IMR-90 (cell line): Measurements from ENCODE around the gene BRSK1. TPM values are rescaled to one million over a fixed set of nuclear protein-coding genes. Genes with fewer than 3 reads are reported as not detected.

Experiments
- ATAC-seq: fragments of 200-7000 bp; cut with Tn5 transposase; 2 replicates; pipeline ENCODE4 v1.9.1; 2020; ENCODE audit warnings: low read depth, mild to moderate bottlenecking, moderate library complexity
- BruUV-seq: library from RNA; stranded (reverse); fragments of 400-500 nt; replicated peaks from 2 replicates; lab custom pipeline; 2021; lab: Mats Ljungman, UMichigan
- CTCF ChIA-PET: fragments of 300-600 bp; formaldehyde crosslinking; extraction: SDS; loops from one replicate; lab custom pipeline; 2021; ENCODE audit warnings: antibody characterized with exemption; lab: Yijun Ruan, JAX
- POLR2A ChIA-PET: fragments of 300-600 bp; sonication (Branson Sonifier 250); formaldehyde crosslinking; loops from one replicate; lab custom pipeline; 2022; ENCODE audit warnings: antibody characterized with exemption; ENCODE audit not compliant: unreplicated experiment; lab: Charles Lee
- DNase-seq: peaks from one replicate; pipeline ENCODE4 v3.0.0; 2013
- H2AFZ ChIP-seq: replicated peaks from 2 replicates; pipeline ENCODE3; 2013; ENCODE audit warnings: low read length, mild to moderate bottlenecking; ENCODE audit not compliant: poor library complexity
- H2AK5ac ChIP-seq: 2 replicates; pipeline ENCODE4 v1.6.1; 2013; ENCODE audit warnings: low read depth, low read length, inconsistent platforms
- H2AK9ac ChIP-seq: replicated peaks from 2 replicates; pipeline ENCODE3; 2013; ENCODE audit warnings: mild to moderate bottlenecking, low read depth, low read length, moderate library complexity; ENCODE audit not compliant: poor library complexity
- H2BK120ac ChIP-seq: 2 replicates; pipeline ENCODE4 v1.6.1; 2013; ENCODE audit warnings: low read depth, low read length, inconsistent platforms
- H2BK15ac ChIP-seq: 3 replicates; pipeline ENCODE4 v1.6.1; 2013; ENCODE audit warnings: low read depth, low read length, inconsistent platforms
- H2BK20ac ChIP-seq: 2 replicates; pipeline ENCODE4 v1.6.1; 2013; ENCODE audit warnings: low read depth, mild to moderate bottlenecking, inconsistent platforms, low read length, moderate library complexity
- H2BK5ac ChIP-seq: 2 replicates; pipeline ENCODE4 v1.6.1; 2013; ENCODE audit warnings: mild to moderate bottlenecking, low read depth, low read length, inconsistent platforms; ENCODE audit not compliant: poor library complexity, severe bottlenecking
- H3K14ac ChIP-seq: replicated peaks from 2 replicates; pipeline ENCODE4 v1.6.1; 2013; ENCODE audit warnings: low read depth, low read length, inconsistent platforms
- H3K18ac ChIP-seq: 2 replicates; pipeline ENCODE4 v1.6.1; 2013; ENCODE audit warnings: low read depth, low read length, control low read depth
- H3K23ac ChIP-seq: 2 replicates; pipeline ENCODE4 v1.6.1; 2013; ENCODE audit warnings: low read depth, low read length, inconsistent platforms
- H3K27ac ChIP-seq: 2 replicates; pipeline ENCODE4 v1.5.1; 2013; ENCODE audit warnings: mild to moderate bottlenecking, control low read depth, low read length; ENCODE audit not compliant: insufficient read depth
- H3K27me3 ChIP-seq: 2 replicates; pipeline ENCODE4 v1.6.1; 2013; ENCODE audit warnings: low read length; ENCODE audit not compliant: control insufficient read depth, insufficient read depth
- H3K36me3 ChIP-seq: 2 replicates; pipeline ENCODE4 v1.6.1; 2013; ENCODE audit warnings: low read length, mixed read lengths; ENCODE audit not compliant: control insufficient read depth, insufficient read depth
- H3K4ac ChIP-seq: 2 replicates; pipeline ENCODE4 v1.6.1; 2013; ENCODE audit warnings: low read depth, low read length, inconsistent platforms
- H3K4me1 ChIP-seq: 2 replicates; pipeline ENCODE4 v1.6.1; 2013; ENCODE audit warnings: low read length, mixed read lengths; ENCODE audit not compliant: control insufficient read depth, insufficient read depth
- H3K4me2 ChIP-seq: 2 replicates; pipeline ENCODE4 v1.6.1; 2013; ENCODE audit warnings: low read depth, mild to moderate bottlenecking, control low read depth, low read length, moderate library complexity
- H3K4me3 ChIP-seq: 2 replicates; pipeline ENCODE4 v1.5.1; 2013; ENCODE audit warnings: low read depth, mild to moderate bottlenecking, control low read depth, low read length, moderate library complexity; ENCODE audit not compliant: insufficient read depth
- H3K56ac ChIP-seq: 2 replicates; pipeline ENCODE4 v1.6.1; 2013; ENCODE audit warnings: low read length, inconsistent platforms; ENCODE audit not compliant: insufficient read depth; ENCODE audit errors: extremely low read depth
- H3K79me1 ChIP-seq, 2 experiments: 2 replicates each; pipeline ENCODE4 v1.6.1; 2013; ENCODE audit warnings: low read length in 2 of 2, inconsistent platforms in 1 of 2, low read depth in 1 of 2
- H3K9ac ChIP-seq: 2 replicates; pipeline ENCODE4 v1.6.1; 2013; ENCODE audit warnings: low read depth, low read length, control low read depth
- H3K9me1 ChIP-seq: 2 replicates; pipeline ENCODE4 v1.6.1; 2013; ENCODE audit warnings: low read length, inconsistent platforms; ENCODE audit not compliant: insufficient read depth
- H3K9me3 ChIP-seq: 2 replicates; pipeline ENCODE4 v1.6.1; 2013; ENCODE audit warnings: low read length; ENCODE audit not compliant: control insufficient read depth, insufficient read depth
- H4K20me1 ChIP-seq: 2 replicates; pipeline ENCODE4 v1.6.1; 2013; ENCODE audit warnings: low read length, inconsistent platforms; ENCODE audit not compliant: insufficient read depth
- H4K5ac ChIP-seq: 2 replicates; pipeline ENCODE4 v1.6.1; 2013; ENCODE audit warnings: mild to moderate bottlenecking, low read depth, low read length, control low read depth
- H4K8ac ChIP-seq, 2 experiments: 2 replicates each; pipeline ENCODE4 v1.6.1; 2013; ENCODE audit warnings: low read depth in 2 of 2, low read length in 2 of 2, control low read depth in 1 of 2, inconsistent platforms in 1 of 2
- H4K91ac ChIP-seq: 2 replicates; pipeline ENCODE4 v1.6.1; 2013; ENCODE audit warnings: low read depth, low read length, inconsistent platforms; ENCODE audit not compliant: insufficient read depth
- MAZ ChIP-seq: IDR thresholded peaks from 2 replicates; pipeline ENCODE4 v1.6.1; 2012; ENCODE audit warnings: low read depth, mild to moderate bottlenecking, low read length, improper control_type of control experiment, moderate library complexity, borderline replicate concordance
- NFE2L2 ChIP-seq: fragments of 150-350 bp; IDR thresholded peaks from 2 replicates; pipeline ENCODE4 v1.6.1; 2016; ENCODE audit warnings: low read depth, mild to moderate bottlenecking, low read length
- RAD21 ChIP-seq: IDR thresholded peaks from 2 replicates; pipeline ENCODE4 v1.6.1; 2012; ENCODE audit warnings: low read length, improper control_type of control experiment
- RFX5 ChIP-seq: IDR thresholded peaks from 2 replicates; pipeline ENCODE4 v1.8.0; 2012; ENCODE audit warnings: low read depth, mild to moderate bottlenecking, low read length, moderate library complexity
- WGBS, 2 experiments: methylation state at CpG; one replicate each; pipeline versions ENCODE4 v1.1.5 to v1.1.7; 2013; ENCODE audit warnings: missing lambda C conversion rate in 2 of 2; ENCODE audit not compliant: insufficient read length in 1 of 2; ENCODE audit errors: extremely low coverage in 2 of 2; 5-methylcytosine and 5-hydroxymethylcytosine counted together
- dilution Hi-C: fragments of 300-500 bp; cut with HindIII; formaldehyde crosslinking; loops from one replicate; pipeline ENCODE4 v1.14.3; 2018; ENCODE audit warnings: low sequenced_read_pairs; ENCODE audit not compliant: unreplicated experiment
- in situ Hi-C: fragments of 300-500 bp; cut with MboI; formaldehyde crosslinking; loops from 3 replicates; pipeline ENCODE4 v1.14.3; 2019; ENCODE audit warnings: low sequenced_read_pairs, inconsistent platforms, mixed read lengths
- intact Hi-C: fragments of 100-400 bp; cut with micrococcal nuclease; formaldehyde crosslinking; loops from 2 replicates; pipeline ENCODE4 v1.10.0; 2022
- polyA plus RNA-seq, 3 experiments: library from polyadenylated mRNA; depleted of rRNA; stranded (reverse); fragments of >200 nt; gene quantifications; 2 replicates each; pipeline ENCODE4 v1.2.3, GENCODE V29; 2012; ENCODE audit warnings: low replicate concordance in 1 of 3
- total RNA-seq: library from RNA; depleted of rRNA; stranded (reverse); fragments of >200 nt; gene quantifications from 2 replicates; pipeline ENCODE4 v1.2.3, GENCODE V29; 2012
- TF ChIP-seq, protein P1 (sequence below): conservative IDR thresholded peaks from 2 replicates; pipeline ENCODE4 v1.5.1; 2012; ENCODE audit warnings: mild to moderate bottlenecking, low read depth, low read length, improper control_type of control experiment
- TF ChIP-seq, protein P2 (sequence below): fragments of 150-350 bp; IDR thresholded peaks from 2 replicates; pipeline ENCODE4 v1.6.1; 2016; ENCODE audit warnings: low read depth, mild to moderate bottlenecking, low read length, moderate library complexity, borderline replicate concordance

The BRSK1 gene
- total and polyA plus RNA-seq, 2 of the 4 experiments (the other 2 are of a cell fraction), result 2.5 to 22.3 TPM

DNA sequence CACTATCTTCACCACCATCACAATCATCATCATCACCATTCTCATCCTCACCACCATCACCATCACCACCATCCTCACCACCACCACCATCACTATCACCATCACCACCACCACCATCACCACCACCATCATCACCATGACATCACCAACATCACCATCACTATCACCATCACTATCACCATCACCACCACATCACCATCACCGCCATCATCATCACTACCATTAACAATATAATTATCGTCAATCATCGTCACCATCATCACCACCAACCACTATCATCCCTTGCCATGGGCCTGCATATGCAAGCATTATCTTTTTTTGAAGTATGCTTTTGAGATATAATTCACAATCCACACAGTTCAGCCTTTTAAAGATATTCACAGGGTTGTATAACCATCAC lies 17.4 kb upstream of the BRSK1 start:
- no peak overlapping the region for H3K14ac ChIP-seq
- no peaks in the 10 kb centered on the region for H3K27me3 ChIP-seq
- H3K4me1 ChIP-seq, result no peaks in the 10 kb centered on the region
- dilution Hi-C loops, result no loop called here
- H3K23ac ChIP-seq, result no peak overlapping the region
- no peak overlapping the region for H2AFZ ChIP-seq
- H3K56ac ChIP-seq, result no peak overlapping the region
- H3K27ac ChIP-seq, result no peak overlapping the region
- intact Hi-C loops, result no loop called here
- TF ChIP-seq MAZ, result no peak
- TF ChIP-seq, protein P1, sequence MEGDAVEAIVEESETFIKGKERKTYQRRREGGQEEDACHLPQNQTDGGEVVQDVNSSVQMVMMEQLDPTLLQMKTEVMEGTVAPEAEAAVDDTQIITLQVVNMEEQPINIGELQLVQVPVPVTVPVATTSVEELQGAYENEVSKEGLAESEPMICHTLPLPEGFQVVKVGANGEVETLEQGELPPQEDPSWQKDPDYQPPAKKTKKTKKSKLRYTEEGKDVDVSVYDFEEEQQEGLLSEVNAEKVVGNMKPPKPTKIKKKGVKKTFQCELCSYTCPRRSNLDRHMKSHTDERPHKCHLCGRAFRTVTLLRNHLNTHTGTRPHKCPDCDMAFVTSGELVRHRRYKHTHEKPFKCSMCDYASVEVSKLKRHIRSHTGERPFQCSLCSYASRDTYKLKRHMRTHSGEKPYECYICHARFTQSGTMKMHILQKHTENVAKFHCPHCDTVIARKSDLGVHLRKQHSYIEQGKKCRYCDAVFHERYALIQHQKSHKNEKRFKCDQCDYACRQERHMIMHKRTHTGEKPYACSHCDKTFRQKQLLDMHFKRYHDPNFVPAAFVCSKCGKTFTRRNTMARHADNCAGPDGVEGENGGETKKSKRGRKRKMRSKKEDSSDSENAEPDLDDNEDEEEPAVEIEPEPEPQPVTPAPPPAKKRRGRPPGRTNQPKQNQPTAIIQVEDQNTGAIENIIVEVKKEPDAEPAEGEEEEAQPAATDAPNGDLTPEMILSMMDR, result no peak
- TF ChIP-seq, protein P2, sequence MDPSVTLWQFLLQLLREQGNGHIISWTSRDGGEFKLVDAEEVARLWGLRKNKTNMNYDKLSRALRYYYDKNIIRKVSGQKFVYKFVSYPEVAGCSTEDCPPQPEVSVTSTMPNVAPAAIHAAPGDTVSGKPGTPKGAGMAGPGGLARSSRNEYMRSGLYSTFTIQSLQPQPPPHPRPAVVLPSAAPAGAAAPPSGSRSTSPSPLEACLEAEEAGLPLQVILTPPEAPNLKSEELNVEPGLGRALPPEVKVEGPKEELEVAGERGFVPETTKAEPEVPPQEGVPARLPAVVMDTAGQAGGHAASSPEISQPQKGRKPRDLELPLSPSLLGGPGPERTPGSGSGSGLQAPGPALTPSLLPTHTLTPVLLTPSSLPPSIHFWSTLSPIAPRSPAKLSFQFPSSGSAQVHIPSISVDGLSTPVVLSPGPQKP, result no peak
- no peak for TF ChIP-seq NFE2L2
- TF ChIP-seq RAD21, result no peak
- TF ChIP-seq RFX5, result no peak
- no peak overlapping the region for H4K8ac ChIP-seq
- peaks cover 11% of the 10 kb centered on the region for H3K36me3 ChIP-seq
- H2AK5ac ChIP-seq, result no peak overlapping the region
- peaks cover 9% of the 10 kb centered on the region; the same call in 1 of the 2 replicates for H3K9me1 ChIP-seq
- ChIA-PET CTCF (no interaction called here), POLR2A (no interaction called here)
- H3K4me3 ChIP-seq, result no peak overlapping the region
- peaks cover 7% of the 10 kb centered on the region; the same call in 1 of the 2 replicates for H4K20me1 ChIP-seq
- H3K4ac ChIP-seq, result no peak overlapping the region
- no TSS peak for BruUV-seq
- 80% methylated on average over 1 of the region's 3 CpGs; no CpG with 5 or more reads in 1 of the 2 experiments for WGBS, 2 experiments
- no peak overlapping the region for H2BK20ac ChIP-seq
- no peak overlapping the region for H4K91ac ChIP-seq
- no peak overlapping the region for H3K4me2 ChIP-seq
- in situ Hi-C loops, result no loop called here
- no peak overlapping the region for H4K5ac ChIP-seq
- H2AK9ac ChIP-seq, result no peak overlapping the region
- peaks cover 5 to 28% of the 10 kb centered on the region in 2 experiments for H3K79me1 ChIP-seq
- no peak for ATAC-seq
- no peak overlapping the region for H2BK15ac ChIP-seq
- DNase-seq, result no peak
- H3K9me3 ChIP-seq, result no peaks in the 10 kb centered on the region
- H3K18ac ChIP-seq, result no peak overlapping the region
- H2BK5ac ChIP-seq, result peak overlapping the region; percentile 41
- H3K9ac ChIP-seq, result no peak overlapping the region
- no peak overlapping the region for H2BK120ac ChIP-seq
